GM21423 (cell line): ENCODE data around the gene TLCD3A.
A peak's percentile ranks its signal among the peaks of the same experiment; 100 is the strongest.
"Not testable (repeated sequence)": the region's sequence is repeated elsewhere in the genome, so short reads cannot be mapped to it uniquely, and the experiment has no call there.

ENCODE experiments used
- ATAC-seq: cut with Tn5 transposase; IDR thresholded peaks from one replicate; pipeline ENCODE4 v1.9.1; 2021; ENCODE audit warnings: mild to moderate bottlenecking, moderate library complexity; ENCODE audit not compliant: unreplicated experiment

Gene TLCD3A

GRCh38 chr17:746783-747629, 14.6 kb downstream of the TLCD3A start:
- no peak for ATAC-seq

- not testable (repeated sequence) for ATAC-seq
Measured at GRCh38 chr17:748604-749003, 16.2 kb downstream of the TLCD3A start.

GRCh38 chr17:749359-749758, 17.0 kb downstream of the TLCD3A start:
- not testable (repeated sequence) for ATAC-seq

GRCh38 chr17:750431-751037, 18.1 kb downstream of the TLCD3A start:
- no peak for ATAC-seq

GRCh38 chr17:751269-752001, 19.0 kb downstream of the TLCD3A start:
- ATAC-seq = peak; percentile 34

GRCh38 chr17:752002-752619, 19.7 kb downstream of the TLCD3A start, which contains the start of gene GEMIN4:
TSS of gene GEMIN4 (minus strand) at chr17:752264. CDS start at chr17:752142, 122 bp downstream.
- ATAC-seq = peak; percentile 74

GRCh38 chr17:752620-753219, 20.3 kb downstream of the TLCD3A start:
- ATAC-seq = no peak

GRCh38 chr17:753418-753817, 21.0 kb downstream of the TLCD3A start:
- no peak for ATAC-seq

- not testable (repeated sequence) for ATAC-seq
Measured at GRCh38 chr17:755319-755961, 23.0 kb downstream of the TLCD3A start.

- ATAC-seq = not testable (repeated sequence)
Measured at GRCh38 chr17:756010-756567, 23.7 kb downstream of the TLCD3A start.

GRCh38 chr17:759964-760363, 27.6 kb downstream of the TLCD3A start:
- no peak for ATAC-seq

GRCh38 chr17:760371-760770, 28.0 kb downstream of the TLCD3A start:
- no peak for ATAC-seq

- ATAC-seq = no peak
Measured at GRCh38 chr17:767076-767475, 34.7 kb downstream of the TLCD3A start.

GRCh38 chr17:773016-773415, 40.6 kb downstream of the TLCD3A start:
- no peak for ATAC-seq

- no peak for ATAC-seq
Measured at GRCh38 chr17:773467-774312, 41.3 kb downstream of the TLCD3A start.

GRCh38 chr17:774313-774584, 41.9 kb downstream of the TLCD3A start:
- ATAC-seq = no peak

GRCh38 chr17:778096-778495, 45.7 kb downstream of the TLCD3A start:
- no peak for ATAC-seq

GRCh38 chr17:781805-782731, 49.7 kb downstream of the TLCD3A start, which contains the start of the genes GLOD4 and MRM3:
TSS of gene GLOD4 (minus strand) at chr17:782280. CDS start at chr17:782255, 25 bp downstream.
TSS of gene MRM3 (plus strand) at chr17:782353. CDS start at chr17:782379, 26 bp downstream.
- ATAC-seq = peak; percentile 82
